Measurements from ENCODE around the gene MLXIP. TPM values are rescaled to one million over a fixed set of nuclear protein-coding genes. Genes with fewer than 3 reads are reported as not detected.
"Not testable (repeated sequence)": the region's sequence is repeated elsewhere in the genome, so short reads cannot be mapped to it uniquely, and the experiment has no call there.

MLXIP gene
- total RNA-seq, 2 experiments from 2014 or later: 27.5 to 44.7 TPM

GRCh38 chr12:122052285-122052684, 26.3 kb upstream of the MLXIP start:
- intact Hi-C loops (cut with micrococcal nuclease; ENCODE audit: unreplicated experiment): loop anchor here (5.0 kb wide), 1 partner anchor 140 kb away; no protein-coding TSS in a partner anchor
- H3K4me1 ChIP-seq (ENCODE audit: insufficient read depth, low read length, poor library complexity, severe bottlenecking): no peaks in the 10 kb centered on the region

GRCh38 chr12:122054842-122055520, 23.6 kb upstream of the MLXIP start:
- Histone ChIP-seq H4K20me1 (ENCODE audit: insufficient read depth, low read length) (no peaks in the 10 kb centered on the region), H3K36me3 (ENCODE audit: insufficient read depth, low read length) (peaks cover 86% of the 10 kb centered on the region), H3K27ac (ENCODE audit: low read depth, low read length, poor library complexity, severe bottlenecking) (no peak overlapping the region), H3K9me2 (ENCODE audit: insufficient read depth, low read length) (no peaks in the 10 kb centered on the region), H3K4me2 (ENCODE audit: low read length) (no peak overlapping the region), H3K4me1 (ENCODE audit: insufficient read depth, low read length, poor library complexity, severe bottlenecking) (no peaks in the 10 kb centered on the region), H3K79me2 (ENCODE audit: insufficient read depth, low read depth, low read length) (0 out of 2 replicates have a peak, but pooled peaks cover 4% of the 10 kb centered on the region), H2AFZ (ENCODE audit: low read length) (no peak overlapping the region), H3K9me3 (ENCODE audit: low read length) (no peaks in the 10 kb centered on the region), H3K4me3 (ENCODE audit: low read depth, low read length, poor library complexity, severe bottlenecking) (no peak overlapping the region)
- TF ChIP-seq EZH2phosphoT487 (IDR thresholded peaks at IDR 0.05; ENCODE audit: borderline replicate concordance, low read depth, low read length): no peak
- no peak for TF ChIP-seq CTCF (conservative IDR thresholded peaks at IDR 0.05; ENCODE audit: low read length)
- BruUV-seq (replicated peaks): no TSS peak
- ChIA-PET POLR2A (interaction anchor here (1.1 kb wide), 1 partner anchor 13 kb away, joined by 7 read pairs; no protein-coding TSS in a partner anchor), CTCF (ENCODE audit: unreplicated experiment) (no interaction called here)
- intact Hi-C loops (cut with micrococcal nuclease; ENCODE audit: unreplicated experiment): loop anchor here (1.0 to 5.0 kb wide), 3 partner anchors 68 to 138 kb away; no protein-coding TSS in a partner anchor
- DNase-seq (ENCODE audit: low spot score): no peak

More at GRCh38 chr12:122052285-122052684, 26.3 kb upstream of the MLXIP start:
- H4K20me1 ChIP-seq (ENCODE audit: insufficient read depth, low read length): no peaks in the 10 kb centered on the region
- TF ChIP-seq CTCF (conservative IDR thresholded peaks at IDR 0.05; ENCODE audit: low read length): no peak
- TF ChIP-seq EZH2phosphoT487 (IDR thresholded peaks at IDR 0.05; ENCODE audit: borderline replicate concordance, low read depth, low read length): no peak
- 0 out of 2 replicates have a peak, but pooled peaks cover 2% of the 10 kb centered on the region for H3K79me2 ChIP-seq (ENCODE audit: insufficient read depth, low read depth, low read length)
- H3K4me3 ChIP-seq (ENCODE audit: low read depth, low read length, poor library complexity, severe bottlenecking): no peak overlapping the region
- ChIA-PET CTCF (ENCODE audit: unreplicated experiment) (no interaction called here), POLR2A (interaction anchor here (0.7 kb wide), 1 partner anchor 43 kb away, joined by 4 read pairs; no protein-coding TSS in a partner anchor)
- H3K9me3 ChIP-seq (ENCODE audit: low read length): no peaks in the 10 kb centered on the region
- no peak for DNase-seq (ENCODE audit: low spot score)
- H3K36me3 ChIP-seq (ENCODE audit: insufficient read depth, low read length): peaks cover 84% of the 10 kb centered on the region
- no peak overlapping the region for H3K4me2 ChIP-seq (ENCODE audit: low read length)
- H3K9me2 ChIP-seq (ENCODE audit: insufficient read depth, low read length): no peaks in the 10 kb centered on the region
- H3K27ac ChIP-seq (ENCODE audit: low read depth, low read length, poor library complexity, severe bottlenecking): no peak overlapping the region
- no peak overlapping the region for H2AFZ ChIP-seq (ENCODE audit: low read length)
- no TSS peak for BruUV-seq (replicated peaks)

GRCh38 chr12:122056406-122056805, 22.1 kb upstream of the MLXIP start:
- POLR2A ChIA-PET; H3K4me3 ChIP-seq (ENCODE audit: low read depth, low read length, poor library complexity, severe bottlenecking); H2AFZ ChIP-seq (ENCODE audit: low read length); DNase-seq (ENCODE audit: low spot score); H3K4me1 ChIP-seq (ENCODE audit: insufficient read depth, low read length, poor library complexity, severe bottlenecking); H4K20me1 ChIP-seq (ENCODE audit: insufficient read depth, low read length); CTCF ChIA-PET (ENCODE audit: unreplicated experiment); H3K4me2 ChIP-seq (ENCODE audit: low read length); H3K27ac ChIP-seq (ENCODE audit: low read depth, low read length, poor library complexity, severe bottlenecking); H3K9me3 ChIP-seq (ENCODE audit: low read length); intact Hi-C loops (cut with micrococcal nuclease; ENCODE audit: unreplicated experiment); H3K9me2 ChIP-seq (ENCODE audit: insufficient read depth, low read length); H3K79me2 ChIP-seq (ENCODE audit: insufficient read depth, low read depth, low read length); BruUV-seq (replicated peaks): not testable (repeated sequence)
- peaks cover 86% of the 10 kb centered on the region for H3K36me3 ChIP-seq (ENCODE audit: insufficient read depth, low read length)

Data from OCI-LY7 (cell line).